ENCODE data around the gene MED4.

DNA sequence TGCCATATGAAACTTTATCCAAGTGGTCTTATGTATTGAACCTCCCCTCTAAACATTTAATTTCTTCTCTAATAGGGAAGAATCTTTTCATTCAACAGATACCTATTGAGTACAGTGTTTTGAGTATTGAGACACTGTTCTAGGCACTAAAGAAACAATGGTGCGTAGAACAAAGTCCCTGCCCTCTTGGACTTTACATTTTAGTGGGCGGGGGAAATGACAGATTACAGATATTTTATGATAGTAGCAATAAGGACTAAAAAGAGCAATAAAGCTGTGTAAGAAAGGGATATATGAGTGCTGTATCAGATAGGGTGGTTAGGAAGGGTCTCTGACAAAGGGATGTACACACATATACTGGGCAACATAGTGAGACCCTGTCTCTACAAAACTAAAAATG lies 52.0 kb downstream of the MED4 start:
- TF ChIP-seq, protein P1, sequence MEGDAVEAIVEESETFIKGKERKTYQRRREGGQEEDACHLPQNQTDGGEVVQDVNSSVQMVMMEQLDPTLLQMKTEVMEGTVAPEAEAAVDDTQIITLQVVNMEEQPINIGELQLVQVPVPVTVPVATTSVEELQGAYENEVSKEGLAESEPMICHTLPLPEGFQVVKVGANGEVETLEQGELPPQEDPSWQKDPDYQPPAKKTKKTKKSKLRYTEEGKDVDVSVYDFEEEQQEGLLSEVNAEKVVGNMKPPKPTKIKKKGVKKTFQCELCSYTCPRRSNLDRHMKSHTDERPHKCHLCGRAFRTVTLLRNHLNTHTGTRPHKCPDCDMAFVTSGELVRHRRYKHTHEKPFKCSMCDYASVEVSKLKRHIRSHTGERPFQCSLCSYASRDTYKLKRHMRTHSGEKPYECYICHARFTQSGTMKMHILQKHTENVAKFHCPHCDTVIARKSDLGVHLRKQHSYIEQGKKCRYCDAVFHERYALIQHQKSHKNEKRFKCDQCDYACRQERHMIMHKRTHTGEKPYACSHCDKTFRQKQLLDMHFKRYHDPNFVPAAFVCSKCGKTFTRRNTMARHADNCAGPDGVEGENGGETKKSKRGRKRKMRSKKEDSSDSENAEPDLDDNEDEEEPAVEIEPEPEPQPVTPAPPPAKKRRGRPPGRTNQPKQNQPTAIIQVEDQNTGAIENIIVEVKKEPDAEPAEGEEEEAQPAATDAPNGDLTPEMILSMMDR (IDR thresholded peaks at IDR 0.05) = no peak
- no peak for TF ChIP-seq POLR2AphosphoS5 (IDR thresholded peaks at IDR 0.05)

All from breast epithelium (tissue), 3 donors.